ENCODE results near the gene ADAMTSL1.

DNA sequence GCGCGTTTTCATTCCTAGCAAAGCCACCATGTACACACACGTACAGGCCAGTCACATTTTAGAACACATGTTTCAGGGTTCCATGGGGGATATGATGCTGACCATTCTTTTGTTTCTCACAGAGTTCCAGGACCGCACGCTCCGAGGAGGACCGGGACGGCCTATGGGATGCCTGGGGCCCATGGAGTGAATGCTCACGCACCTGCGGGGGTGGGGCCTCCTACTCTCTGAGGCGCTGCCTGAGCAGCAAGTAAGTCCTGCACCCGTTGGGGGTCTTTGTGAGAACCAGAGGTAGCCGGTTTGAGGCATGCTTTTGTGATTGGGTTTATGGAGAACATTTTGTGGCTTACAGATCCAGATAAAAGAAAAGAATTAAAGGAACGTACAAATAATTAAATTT is 30.8 kb downstream of the ADAMTSL1 start:
- TF ChIP-seq, protein P1, sequence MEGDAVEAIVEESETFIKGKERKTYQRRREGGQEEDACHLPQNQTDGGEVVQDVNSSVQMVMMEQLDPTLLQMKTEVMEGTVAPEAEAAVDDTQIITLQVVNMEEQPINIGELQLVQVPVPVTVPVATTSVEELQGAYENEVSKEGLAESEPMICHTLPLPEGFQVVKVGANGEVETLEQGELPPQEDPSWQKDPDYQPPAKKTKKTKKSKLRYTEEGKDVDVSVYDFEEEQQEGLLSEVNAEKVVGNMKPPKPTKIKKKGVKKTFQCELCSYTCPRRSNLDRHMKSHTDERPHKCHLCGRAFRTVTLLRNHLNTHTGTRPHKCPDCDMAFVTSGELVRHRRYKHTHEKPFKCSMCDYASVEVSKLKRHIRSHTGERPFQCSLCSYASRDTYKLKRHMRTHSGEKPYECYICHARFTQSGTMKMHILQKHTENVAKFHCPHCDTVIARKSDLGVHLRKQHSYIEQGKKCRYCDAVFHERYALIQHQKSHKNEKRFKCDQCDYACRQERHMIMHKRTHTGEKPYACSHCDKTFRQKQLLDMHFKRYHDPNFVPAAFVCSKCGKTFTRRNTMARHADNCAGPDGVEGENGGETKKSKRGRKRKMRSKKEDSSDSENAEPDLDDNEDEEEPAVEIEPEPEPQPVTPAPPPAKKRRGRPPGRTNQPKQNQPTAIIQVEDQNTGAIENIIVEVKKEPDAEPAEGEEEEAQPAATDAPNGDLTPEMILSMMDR (IDR thresholded peaks at IDR 0.05; ENCODE audit: low read depth, low read length): no peak
- TF ChIP-seq EZH2phosphoT487 (IDR thresholded peaks at IDR 0.05; ENCODE audit: low read depth): no peak

Measured in OCI-LY3 (cell line).